GM10266 (cell line): ENCODE results near the gene SLC4A1.

Experiments
- DNase-seq: peaks from one replicate; pipeline ENCODE4 v3.0.0; 2012; ENCODE audit errors: extremely low spot score
- CTCF ChIP-seq: IDR thresholded peaks from 2 replicates; pipeline ENCODE4 v1.5.1; 2012; ENCODE audit warnings: mild to moderate bottlenecking, low read depth; ENCODE audit not compliant: control insufficient read depth, insufficient read depth; ENCODE audit errors: missing control alignments

The SLC4A1 gene

DNA sequence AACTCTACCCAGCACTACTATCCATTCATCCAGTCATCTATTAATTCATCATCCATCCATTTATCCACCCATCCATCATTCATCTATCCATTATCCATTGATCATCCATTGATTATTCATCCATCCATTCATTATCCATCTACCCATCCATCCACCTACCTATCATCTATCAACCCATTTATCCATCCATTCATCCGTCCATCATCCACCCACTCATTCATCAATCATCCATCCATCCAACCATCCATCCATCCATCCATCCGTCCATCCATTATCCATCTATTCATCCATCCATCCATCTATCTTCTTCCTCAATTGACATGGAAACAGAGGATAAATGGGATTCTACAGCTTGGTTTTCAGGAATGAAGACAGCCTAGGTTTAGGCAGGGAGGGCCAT, 12.0 kb downstream of the SLC4A1 start:
- TF ChIP-seq CTCF, result no peak
- DNase-seq, result no peak

GRCh38 chr17:44254361-44255095, 13.4 kb downstream of the SLC4A1 start:
- TF ChIP-seq CTCF, result no peak
- no peak for DNase-seq

GRCh38 chr17:44253006-44253405, 14.9 kb downstream of the SLC4A1 start:
- DNase-seq, result no peak
- no peak for TF ChIP-seq CTCF

DNA sequence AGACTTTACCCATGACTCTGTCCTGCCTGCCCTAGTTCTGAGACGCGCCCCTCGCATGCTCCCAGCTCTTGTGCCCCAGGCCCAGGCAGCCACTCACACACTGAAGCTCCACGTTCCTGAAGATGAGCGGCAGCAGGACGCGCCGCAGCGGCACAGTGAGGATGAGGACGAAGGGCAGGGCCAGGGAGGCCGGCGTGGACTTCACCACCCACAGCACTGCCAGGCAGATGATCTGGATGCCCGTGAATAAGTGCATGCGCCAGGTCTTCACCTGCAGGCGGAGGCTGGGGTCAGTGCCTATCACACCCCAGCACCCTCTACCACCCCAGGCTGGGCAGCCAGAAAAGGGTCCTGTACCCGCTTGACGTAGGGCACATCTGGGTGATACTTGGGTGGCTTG, 16.9 kb downstream of the SLC4A1 start:
- TF ChIP-seq CTCF, result no peak
- no peak for DNase-seq

GRCh38 chr17:44249501-44250246, 18.3 kb downstream of the SLC4A1 start:
- no peak for TF ChIP-seq CTCF
- no peak for DNase-seq

- no peak for DNase-seq
- no peak for TF ChIP-seq CTCF
Measured at GRCh38 chr17:44247876-44248736, 19.8 kb downstream of the SLC4A1 start.

DNA sequence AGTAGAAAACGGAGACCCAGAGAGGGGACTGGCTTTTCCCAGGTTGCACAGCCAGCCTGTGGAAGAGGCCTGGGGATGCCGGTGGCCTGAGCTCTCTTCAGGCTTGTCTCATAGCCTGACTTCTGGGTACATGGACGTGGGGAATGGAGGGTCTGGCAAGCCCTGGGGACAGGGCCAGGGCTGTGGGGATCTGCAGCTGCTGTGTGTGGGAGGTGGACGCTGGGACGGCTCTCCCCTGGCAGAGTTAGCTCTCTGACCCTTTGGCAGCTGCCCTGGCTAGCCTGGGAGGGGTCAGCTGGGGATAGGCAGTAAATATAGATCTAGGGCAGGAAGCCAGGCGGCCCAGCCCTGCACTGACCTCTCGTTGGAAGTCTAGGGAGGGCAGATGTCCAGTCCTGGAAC, 20.5 kb downstream of the SLC4A1 start:
- DNase-seq, result no peak
- no peak for TF ChIP-seq CTCF
